Measurements from ENCODE around the gene IL4I1. TPM values are rescaled to one million over a fixed set of nuclear protein-coding genes. Genes with fewer than 3 reads are reported as not detected.

Gene IL4I1
- total and polyA plus RNA-seq, 12 donors: 0.26 to 26.9 (median 0.57) TPM; not detected in 3

DNA sequence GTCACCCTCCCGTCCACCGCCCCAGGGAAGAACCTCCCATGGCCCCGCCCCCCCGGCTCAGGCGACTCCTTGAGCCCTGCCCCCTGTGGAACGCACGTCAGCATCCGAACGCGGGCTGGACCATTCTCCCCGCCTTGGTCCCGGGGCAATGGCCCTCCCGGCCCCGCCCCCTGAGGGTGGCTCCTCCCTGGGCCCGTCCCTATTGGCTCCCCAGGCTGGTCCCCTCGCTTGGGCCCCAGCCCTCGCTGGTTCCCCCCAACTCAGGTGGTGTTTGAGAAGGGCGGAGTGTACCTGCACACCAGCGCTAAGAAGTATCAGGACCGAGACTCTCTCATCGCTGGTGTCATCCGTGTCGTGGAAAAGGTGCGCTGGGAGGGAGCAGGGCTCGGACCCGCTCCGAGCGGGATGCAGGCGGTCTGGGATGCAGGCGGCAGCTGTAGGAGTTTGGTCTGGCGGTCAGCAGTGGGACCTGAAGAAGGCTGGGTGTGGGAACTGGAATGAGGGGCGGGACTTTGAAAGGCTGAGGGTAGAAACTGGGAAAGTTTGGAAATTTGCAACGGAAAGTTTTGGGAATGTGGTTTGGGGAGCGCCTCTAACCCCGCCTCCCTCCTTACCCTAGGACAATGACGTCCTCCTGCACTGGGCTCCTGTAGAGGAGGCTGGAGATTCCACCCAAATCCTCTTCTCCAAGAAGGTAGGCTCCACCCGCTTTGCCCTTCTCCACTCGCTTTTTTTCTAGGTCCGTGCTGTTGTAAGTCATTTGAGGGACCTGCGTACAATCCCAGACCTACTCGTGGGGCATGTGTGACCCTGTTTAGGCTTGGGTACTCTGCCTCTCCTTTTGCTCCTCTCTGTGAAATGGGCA is 18.6 kb downstream of the IL4I1 start:
- WGBS, 2 donors: 10% methylated on average over 41 of the region's 41 CpGs
- Histone ChIP-seq H3K27ac (peak overlapping the region; percentile 91 to 99 (median 98)), H3K4me1 (peaks cover 9 to 36% (median 26%) of the 10 kb centered on the region in 9 donors), H3K36me3 (peaks cover 9 to 54% (median 43%) of the 10 kb centered on the region in 9 donors), H3K9me3 (no peaks in the 10 kb centered on the region), H3K4me3 (peak overlapping the region; percentile 33 to 89 (median 70)), H3K27me3 (no peaks in the 10 kb centered on the region)
- DNase-seq: peak; percentile 99
- TF ChIP-seq, protein P1, sequence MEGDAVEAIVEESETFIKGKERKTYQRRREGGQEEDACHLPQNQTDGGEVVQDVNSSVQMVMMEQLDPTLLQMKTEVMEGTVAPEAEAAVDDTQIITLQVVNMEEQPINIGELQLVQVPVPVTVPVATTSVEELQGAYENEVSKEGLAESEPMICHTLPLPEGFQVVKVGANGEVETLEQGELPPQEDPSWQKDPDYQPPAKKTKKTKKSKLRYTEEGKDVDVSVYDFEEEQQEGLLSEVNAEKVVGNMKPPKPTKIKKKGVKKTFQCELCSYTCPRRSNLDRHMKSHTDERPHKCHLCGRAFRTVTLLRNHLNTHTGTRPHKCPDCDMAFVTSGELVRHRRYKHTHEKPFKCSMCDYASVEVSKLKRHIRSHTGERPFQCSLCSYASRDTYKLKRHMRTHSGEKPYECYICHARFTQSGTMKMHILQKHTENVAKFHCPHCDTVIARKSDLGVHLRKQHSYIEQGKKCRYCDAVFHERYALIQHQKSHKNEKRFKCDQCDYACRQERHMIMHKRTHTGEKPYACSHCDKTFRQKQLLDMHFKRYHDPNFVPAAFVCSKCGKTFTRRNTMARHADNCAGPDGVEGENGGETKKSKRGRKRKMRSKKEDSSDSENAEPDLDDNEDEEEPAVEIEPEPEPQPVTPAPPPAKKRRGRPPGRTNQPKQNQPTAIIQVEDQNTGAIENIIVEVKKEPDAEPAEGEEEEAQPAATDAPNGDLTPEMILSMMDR (IDR thresholded peaks at IDR 0.05): no peak
- ATAC-seq: peak; percentile 69 to 81 (median 78)
- intact Hi-C loops (cut with DNase I): loop anchor here in 4 of 10 donors (1.0 to 5.0 kb wide), 7 partner anchors 27 to 381 kb away; partner anchors contain the start of genes AP2A1 (in 2 of the 4), ATF5 (in 1 of the 4), FUZ (in 1 of the 4) and NUP62 (in 1 of the 4)

DNA sequence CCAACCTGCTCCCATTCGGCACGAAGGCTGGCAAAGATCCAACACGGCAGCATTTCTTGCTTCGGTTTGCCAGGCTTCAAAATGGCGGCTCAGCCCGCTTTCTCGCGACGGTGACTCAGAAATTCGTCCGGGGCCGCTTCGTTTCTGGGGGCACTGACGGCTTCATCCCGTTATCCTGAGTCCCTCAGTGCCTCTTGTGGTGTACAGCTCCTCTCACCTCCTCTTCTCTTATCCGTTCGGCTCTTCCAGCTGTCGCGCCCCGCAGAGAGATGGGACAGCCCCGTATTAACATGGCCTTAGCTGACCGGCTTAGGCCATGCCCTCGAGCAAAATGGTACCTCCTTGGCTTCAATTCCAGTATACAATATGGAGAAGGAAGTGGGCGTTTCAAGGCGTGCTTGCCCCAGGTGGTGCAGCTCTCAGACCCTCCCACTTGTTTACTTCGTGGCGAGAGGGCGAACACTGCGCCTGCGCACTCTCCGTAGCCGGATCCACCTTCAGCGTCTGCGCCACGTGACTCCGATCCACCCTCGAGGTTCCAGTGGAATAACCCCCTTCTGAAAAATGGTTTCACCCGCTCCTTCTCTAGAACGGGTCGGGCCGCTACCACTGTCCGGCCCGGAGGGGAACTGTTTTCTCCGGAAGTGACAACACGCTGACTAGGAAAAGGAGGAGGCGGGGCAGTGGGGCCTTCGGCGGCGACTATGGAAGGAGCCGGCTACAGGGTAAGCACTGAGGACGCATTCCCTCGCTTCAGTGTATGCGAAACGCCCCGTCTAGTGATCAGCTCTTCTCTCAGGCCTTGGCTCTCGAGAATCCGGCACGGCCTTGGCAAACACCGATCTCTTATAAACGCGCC is 19.4 kb downstream of the IL4I1 start, which contains the start of the genes AKT1S1 and TBC1D17:
Gene AKT1S1 (minus strand): TSS at position 336 of the 859 bp plus-strand sequence. CDS start 4,060 bp downstream, outside the sequence.
Gene TBC1D17 (plus strand): TSS at position 683 of the 859 bp plus-strand sequence. CDS start 22 bp downstream, at position 705.
- peaks cover 9 to 36% (median 26%) of the 10 kb centered on the region in 9 donors for H3K4me1 ChIP-seq
- peak within 1 kb of the TSS; percentile 91 to 99 (median 98) for H3K27ac ChIP-seq
- H3K4me3 ChIP-seq: peak within 1 kb of the TSS; percentile 61 to 95 (median 81)
- TF ChIP-seq, protein P1 (IDR thresholded peaks at IDR 0.05): no peak
- DNase-seq: peak; percentile 99 to 100
- peaks cover under 1 to 51% (median 35%) of the 10 kb centered on the region in 9 donors for H3K36me3 ChIP-seq
- H3K27me3 ChIP-seq: no peaks in the 10 kb centered on the region
- WGBS, 2 donors: 0% methylated on average over 61 of the region's 61 CpGs
- intact Hi-C loops (cut with DNase I): loop anchor here in 4 of 10 donors (1.0 to 5.0 kb wide), 7 partner anchors 26 to 380 kb away; partner anchors contain the start of genes AP2A1 (in 2 of the 4), ATF5 (in 1 of the 4), FUZ (in 1 of the 4) and NUP62 (in 1 of the 4)
- no peaks in the 10 kb centered on the region for H3K9me3 ChIP-seq
- ATAC-seq: peak; percentile 78 to 92 (median 87)

DNA sequence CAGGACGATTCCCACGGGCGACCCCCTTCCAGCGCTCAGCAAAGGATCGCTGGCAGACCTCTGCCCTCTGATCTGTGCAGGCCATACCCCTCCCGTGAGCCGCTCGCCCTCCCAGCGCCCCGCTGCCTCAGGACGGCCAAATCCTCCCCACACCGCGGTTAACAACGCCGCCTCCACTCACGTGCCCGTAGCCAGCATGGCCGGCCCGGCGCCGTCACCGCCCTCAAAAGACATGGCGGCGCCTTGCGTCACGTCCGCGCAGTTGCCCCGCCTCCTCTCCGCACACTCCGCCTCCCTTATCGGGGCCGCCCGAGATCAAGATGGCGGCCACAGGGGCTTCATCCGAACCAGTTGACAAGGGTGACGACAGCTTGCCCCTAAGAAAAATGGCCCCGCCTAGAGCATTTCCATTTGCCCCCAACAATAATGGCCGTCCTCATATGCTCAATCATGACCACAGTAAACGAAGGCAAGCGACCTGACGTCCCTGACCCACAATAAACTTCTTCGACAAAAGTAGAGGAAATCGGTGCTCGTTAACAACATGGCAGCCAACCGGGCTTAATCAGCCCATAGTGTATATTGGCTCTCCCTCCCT is 20.2 kb downstream of the IL4I1 start:
- WGBS, 2 donors: 1% methylated on average over 46 of the region's 46 CpGs
- Histone ChIP-seq H3K27me3 (no peaks in the 10 kb centered on the region), H3K4me3 (peak overlapping the region; percentile 61 to 95 (median 81)), H3K9me3 (no peaks in the 10 kb centered on the region), H3K27ac (peak overlapping the region; percentile 91 to 99 (median 98)), H3K36me3 (peaks cover 0 to 44% (median 27%) of the 10 kb centered on the region in 9 donors), H3K4me1 (peaks cover 9 to 36% (median 26%) of the 10 kb centered on the region in 9 donors)
- ATAC-seq: peak; percentile 78 to 88 (median 82)
- peak; percentile 98 for DNase-seq
- TF ChIP-seq, protein P1 (IDR thresholded peaks at IDR 0.05): no peak
- intact Hi-C loops (cut with DNase I): loop anchor here in 4 of 10 donors (1.0 to 5.0 kb wide), 7 partner anchors 26 to 379 kb away; partner anchors contain the start of genes AP2A1 (in 2 of the 4), FUZ (in 2 of the 4), ATF5 (in 1 of the 4) and NUP62 (in 1 of the 4)

All from heart right ventricle (tissue), 16 donors.